ENCODE data around the gene CSTPP1. TPM values are rescaled to one million over a fixed set of nuclear protein-coding genes. Genes with fewer than 3 reads are reported as not detected.

The CSTPP1 gene
- total and polyA plus RNA-seq, 5 donors from 2014 or later, result 15.1 to 18.3 (median 15.5) TPM

DNA sequence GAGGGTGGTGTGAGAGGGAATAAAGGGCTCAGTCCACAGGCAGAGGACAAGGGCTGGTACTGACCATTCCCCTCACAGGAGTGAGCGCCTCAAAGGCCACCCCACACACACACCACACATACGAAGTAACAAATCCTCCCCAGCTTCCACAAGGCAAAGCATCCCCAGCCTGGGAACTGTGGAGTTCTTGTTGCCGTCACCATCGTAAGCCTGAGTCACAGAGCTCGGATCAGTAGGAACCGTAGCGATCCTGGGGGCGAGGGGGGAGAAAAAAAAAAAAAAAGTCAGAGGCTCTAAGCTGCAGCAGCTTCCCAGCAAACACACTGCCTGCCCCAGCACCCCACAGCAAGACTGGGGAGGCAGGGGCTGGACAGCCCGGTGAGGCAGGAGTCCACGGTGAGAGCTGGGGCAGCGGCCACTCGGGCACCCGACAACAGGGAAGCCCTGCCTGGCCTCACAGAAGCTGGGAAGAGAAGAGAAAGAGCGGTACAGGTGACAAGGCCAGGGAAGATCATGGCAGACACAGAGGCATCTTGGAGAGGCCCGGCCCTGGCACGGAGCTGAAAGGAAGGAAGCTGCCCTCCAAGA is 228.8 kb downstream of the CSTPP1 start:
- Histone ChIP-seq H3K27me3 (ENCODE audit: control insufficient read depth, insufficient read depth, low read length) (no peaks in the 10 kb centered on the region), H3K9me3 (ENCODE audit: control insufficient read depth in 2 of 2, low read length in 2 of 2) (no peaks in the 10 kb centered on the region), H3K4me3 (ENCODE audit: low read depth, low read length) (no peak overlapping the region), H3K36me3 (ENCODE audit: control insufficient read depth, insufficient read depth, low read length) (peaks cover 63% of the 10 kb centered on the region), H3K4me1 (ENCODE audit: control insufficient read depth, insufficient read depth, low read length, poor library complexity, severe bottlenecking) (no peaks in the 10 kb centered on the region), H3K27ac (ENCODE audit: insufficient read depth, low read length, poor library complexity, severe bottlenecking) (no peak overlapping the region)
- DNase-seq (no peak), ATAC-seq (ENCODE audit: low read depth in 2 of 2) (no peak)
- H3K4me3 Mint-ChIP-seq, result no peak overlapping the region
- no peaks in the 10 kb centered on the region for H3K27me3 Mint-ChIP-seq
- no peak overlapping the region for H3K27ac Mint-ChIP-seq
- H3K4me1 Mint-ChIP-seq, result peaks cover 0 to 2% (median 0%) of the 10 kb centered on the region in 4 donors
- peaks cover 12% of the 10 kb centered on the region for H3K36me3 Mint-ChIP-seq
- H3K9me3 Mint-ChIP-seq, result no peaks in the 10 kb centered on the region

DNA sequence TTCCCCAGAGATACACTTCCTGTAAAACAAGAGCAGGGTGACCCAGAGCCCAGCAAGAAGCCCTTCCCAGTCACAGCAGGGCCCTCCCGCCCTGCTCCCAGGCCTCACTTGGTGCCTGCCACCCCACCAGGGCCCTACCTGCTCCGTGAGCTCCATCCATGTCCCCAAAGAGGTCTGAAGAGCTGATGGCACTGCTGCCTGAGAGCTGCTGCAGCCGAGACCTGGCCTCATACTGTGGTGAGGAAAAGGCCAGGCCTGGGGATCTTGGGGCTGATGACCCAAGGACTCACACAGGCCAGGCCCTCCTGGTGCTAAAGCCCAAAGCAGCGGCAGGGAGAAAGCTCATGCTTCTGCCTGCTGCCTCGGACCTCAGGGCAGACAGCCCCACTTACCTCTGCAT is 229.8 kb downstream of the CSTPP1 start:
- H3K27ac Mint-ChIP-seq, result no peak overlapping the region
- peaks cover 14% of the 10 kb centered on the region for H3K36me3 Mint-ChIP-seq
- peaks cover 0 to under 1% (median 0%) of the 10 kb centered on the region in 7 donors for H3K9me3 Mint-ChIP-seq
- H3K4me1 Mint-ChIP-seq, result peaks cover 0 to 9% (median 2%) of the 10 kb centered on the region in 4 donors
- DNase-seq (no peak), ATAC-seq (ENCODE audit: low read depth in 2 of 2) (no peak)
- Histone ChIP-seq H3K9me3 (ENCODE audit: control insufficient read depth in 2 of 2, low read length in 2 of 2) (no peaks in the 10 kb centered on the region), H3K27me3 (ENCODE audit: control insufficient read depth, insufficient read depth, low read length) (no peaks in the 10 kb centered on the region), H3K27ac (ENCODE audit: insufficient read depth, low read length, poor library complexity, severe bottlenecking) (no peak overlapping the region), H3K4me3 (ENCODE audit: low read depth, low read length) (no peak overlapping the region), H3K36me3 (ENCODE audit: control insufficient read depth, insufficient read depth, low read length) (peaks cover 71% of the 10 kb centered on the region), H3K4me1 (ENCODE audit: control insufficient read depth, insufficient read depth, low read length, poor library complexity, severe bottlenecking) (no peaks in the 10 kb centered on the region)
- H3K4me3 Mint-ChIP-seq, result peak overlapping the region in 1 of 4 donors; percentile 7
- H3K27me3 Mint-ChIP-seq, result no peaks in the 10 kb centered on the region

DNA sequence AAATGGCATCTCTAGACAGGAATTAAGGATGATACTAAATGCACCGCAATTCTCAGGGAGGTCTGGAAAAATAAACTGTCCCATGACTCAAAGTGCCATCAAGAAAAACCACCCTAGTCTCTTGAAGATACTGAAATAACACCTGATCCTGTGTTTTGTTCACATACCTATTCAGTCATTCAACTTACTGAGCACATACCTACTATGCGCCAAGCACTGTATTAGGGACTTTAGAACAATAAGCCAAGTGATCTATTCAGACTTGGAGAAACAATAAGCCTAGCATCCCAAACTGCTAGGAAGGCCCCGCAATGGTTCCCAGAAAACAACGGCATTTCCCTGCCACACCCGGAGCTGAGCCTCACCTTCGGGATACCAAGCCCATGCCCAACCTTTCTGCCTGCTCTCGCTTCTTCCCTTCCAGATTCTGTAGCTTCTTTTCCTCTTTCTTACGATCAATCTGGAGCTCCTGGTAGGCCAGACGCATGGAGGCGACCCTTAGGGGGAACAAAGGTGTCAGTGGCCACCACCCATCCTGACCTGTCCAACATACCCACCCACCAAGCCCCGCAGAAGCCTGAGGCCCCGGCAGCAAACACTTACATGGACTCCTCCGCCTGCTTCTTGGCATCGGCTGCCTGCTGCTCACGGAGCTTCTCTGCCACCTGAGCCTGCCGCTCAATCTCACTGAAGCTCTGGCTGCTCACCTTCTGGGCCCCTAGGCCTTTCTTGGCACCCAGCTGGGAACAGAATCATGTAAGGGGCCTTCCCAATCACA is 234.7 kb downstream of the CSTPP1 start:
- H3K4me3 ChIP-seq (ENCODE audit: low read depth, low read length), result no peak overlapping the region
- Mint-ChIP-seq H3K27me3 (no peaks in the 10 kb centered on the region), H3K27ac (no peak overlapping the region), H3K4me3 (no peak overlapping the region), H3K4me1 (peaks cover 4 to 43% (median 19%) of the 10 kb centered on the region in 4 donors), H3K9me3 (peaks cover 0 to 2% (median 0%) of the 10 kb centered on the region in 7 donors), H3K36me3 (peaks cover 24% of the 10 kb centered on the region)
- no peaks in the 10 kb centered on the region for H3K27me3 ChIP-seq (ENCODE audit: control insufficient read depth, insufficient read depth, low read length)
- no peaks in the 10 kb centered on the region for H3K9me3 ChIP-seq (ENCODE audit: control insufficient read depth in 2 of 2, low read length in 2 of 2)
- ATAC-seq (ENCODE audit: low read depth in 2 of 2) (no peak), DNase-seq (no peak)
- H3K27ac ChIP-seq (ENCODE audit: insufficient read depth, low read length, poor library complexity, severe bottlenecking), result no peak overlapping the region
- peaks cover 76% of the 10 kb centered on the region for H3K36me3 ChIP-seq (ENCODE audit: control insufficient read depth, insufficient read depth, low read length)
- peaks cover 33% of the 10 kb centered on the region for H3K4me1 ChIP-seq (ENCODE audit: control insufficient read depth, insufficient read depth, low read length, poor library complexity, severe bottlenecking)

DNA sequence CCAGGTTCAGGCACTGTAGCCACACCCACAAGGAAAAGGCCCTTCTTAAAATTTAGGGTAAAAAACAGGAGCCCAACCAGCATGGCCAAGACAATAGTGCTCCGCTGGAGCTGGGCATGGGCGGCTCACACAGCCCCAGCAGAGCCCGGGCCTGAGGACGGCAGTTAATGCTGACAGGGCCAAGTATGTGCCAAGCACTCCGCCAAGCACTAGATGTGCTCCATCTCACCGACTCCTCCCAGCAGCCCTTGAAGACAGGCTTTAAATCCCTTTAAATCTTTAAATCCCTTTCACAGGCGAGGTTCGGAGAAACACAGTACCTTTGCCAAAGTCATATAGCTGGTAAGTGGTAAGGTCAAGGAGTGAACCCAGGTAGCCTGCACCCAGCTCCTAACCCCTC is 235.3 kb downstream of the CSTPP1 start:
- no peaks in the 10 kb centered on the region for H3K27me3 ChIP-seq (ENCODE audit: control insufficient read depth, insufficient read depth, low read length)
- Mint-ChIP-seq H3K4me3 (no peak overlapping the region), H3K4me1 (peaks cover 4 to 46% (median 19%) of the 10 kb centered on the region in 4 donors), H3K27me3 (no peaks in the 10 kb centered on the region), H3K36me3 (peaks cover 24% of the 10 kb centered on the region), H3K27ac (no peak overlapping the region), H3K9me3 (peaks cover 0 to 2% (median 0%) of the 10 kb centered on the region in 7 donors)
- no peak overlapping the region for H3K27ac ChIP-seq (ENCODE audit: insufficient read depth, low read length, poor library complexity, severe bottlenecking)
- H3K9me3 ChIP-seq (ENCODE audit: control insufficient read depth in 2 of 2, low read length in 2 of 2), result no peaks in the 10 kb centered on the region
- DNase-seq (no peak), ATAC-seq (ENCODE audit: low read depth in 2 of 2) (no peak)
- peaks cover 70% of the 10 kb centered on the region for H3K36me3 ChIP-seq (ENCODE audit: control insufficient read depth, insufficient read depth, low read length)
- peaks cover 34% of the 10 kb centered on the region for H3K4me1 ChIP-seq (ENCODE audit: control insufficient read depth, insufficient read depth, low read length, poor library complexity, severe bottlenecking)
- H3K4me3 ChIP-seq (ENCODE audit: low read depth, low read length), result no peak overlapping the region

DNA sequence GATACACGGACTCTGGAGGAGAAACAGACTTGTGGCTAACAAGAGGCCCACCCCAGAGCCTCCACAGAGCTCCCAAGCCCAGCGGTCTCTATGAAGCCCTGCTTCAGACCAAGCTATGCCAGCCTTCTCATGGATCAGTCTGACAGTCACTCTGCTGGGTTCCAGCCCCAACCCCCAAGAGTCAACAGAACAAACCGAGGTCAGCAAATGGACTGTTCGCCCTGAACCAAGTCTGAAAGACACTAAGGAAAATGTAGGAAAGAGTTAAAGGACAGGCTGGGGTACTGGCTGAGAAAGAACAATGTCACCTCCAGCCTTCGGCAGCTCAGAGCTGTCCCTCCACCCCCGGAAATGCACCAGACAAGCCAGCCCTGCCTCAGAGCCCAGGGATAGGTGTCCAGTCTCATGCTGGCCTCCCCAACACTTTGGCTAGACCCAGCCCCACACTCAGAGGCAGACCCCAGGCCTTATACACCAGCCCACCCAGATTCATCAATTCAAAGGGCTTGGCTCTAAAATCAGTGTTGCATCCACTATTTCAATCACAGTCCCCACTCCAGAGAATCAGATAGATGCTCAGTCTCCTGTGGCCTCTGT is 236.3 kb downstream of the CSTPP1 start:
- H3K27me3 ChIP-seq (ENCODE audit: control insufficient read depth, insufficient read depth, low read length), result no peaks in the 10 kb centered on the region
- H3K9me3 Mint-ChIP-seq, result peaks cover 0 to 2% (median 0%) of the 10 kb centered on the region in 7 donors
- peaks cover 4 to 53% (median 23%) of the 10 kb centered on the region in 4 donors for H3K4me1 Mint-ChIP-seq
- H3K36me3 ChIP-seq (ENCODE audit: control insufficient read depth, insufficient read depth, low read length), result peaks cover 61% of the 10 kb centered on the region
- no peak overlapping the region for H3K27ac ChIP-seq (ENCODE audit: insufficient read depth, low read length, poor library complexity, severe bottlenecking)
- no peak overlapping the region for H3K4me3 ChIP-seq (ENCODE audit: low read depth, low read length)
- H3K4me1 ChIP-seq (ENCODE audit: control insufficient read depth, insufficient read depth, low read length, poor library complexity, severe bottlenecking), result peaks cover 43% of the 10 kb centered on the region
- DNase-seq, result no peak
- no peaks in the 10 kb centered on the region for H3K9me3 ChIP-seq (ENCODE audit: control insufficient read depth in 2 of 2, low read length in 2 of 2)
- H3K27me3 Mint-ChIP-seq, result peaks cover 5% of the 10 kb centered on the region
- no peak for ATAC-seq (ENCODE audit: low read depth in 2 of 2)
- peaks cover 20% of the 10 kb centered on the region for H3K36me3 Mint-ChIP-seq
- no peak overlapping the region for H3K27ac Mint-ChIP-seq
- peak overlapping the region in 3 of 4 donors; percentile 50 to 87 (median 76) for H3K4me3 Mint-ChIP-seq

DNA sequence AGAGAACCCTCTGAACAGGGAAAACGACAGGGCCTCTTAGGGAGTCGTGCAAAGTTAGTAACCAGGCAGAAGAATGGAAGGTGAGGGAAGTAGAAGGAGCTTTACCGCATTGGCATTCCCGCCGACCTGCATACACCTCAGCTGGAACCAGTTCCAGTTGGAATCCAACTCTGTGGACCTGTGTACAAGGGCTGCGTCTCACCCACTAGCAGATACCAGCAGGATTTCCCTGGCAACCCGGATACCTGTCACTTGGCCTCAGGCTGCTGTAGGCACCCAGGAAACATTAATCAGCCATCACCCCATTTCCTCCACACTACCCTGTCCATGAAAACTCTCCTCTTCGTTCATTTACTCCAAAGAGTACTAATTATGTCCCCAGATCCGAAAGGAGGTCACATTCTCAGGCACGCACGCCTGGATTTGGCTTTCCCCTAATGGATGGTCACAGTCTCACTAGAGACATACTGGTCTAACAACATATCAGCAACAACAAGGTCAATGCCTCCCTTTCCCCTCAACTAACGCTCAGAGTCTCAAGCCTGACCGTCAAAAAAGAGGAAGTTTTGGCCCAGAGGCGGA is 239.3 kb downstream of the CSTPP1 start:
- Mint-ChIP-seq H3K9me3 (peaks cover 0 to 2% (median 0%) of the 10 kb centered on the region in 7 donors), H3K27me3 (peaks cover 5% of the 10 kb centered on the region), H3K36me3 (peaks cover 17% of the 10 kb centered on the region), H3K4me1 (peaks cover 4 to 57% (median 24%) of the 10 kb centered on the region in 4 donors), H3K27ac (peak overlapping the region; percentile 97 to 98 (median 97)), H3K4me3 (peak overlapping the region; percentile 97 to 99 (median 99))
- Histone ChIP-seq H3K4me3 (ENCODE audit: low read depth, low read length) (peak overlapping the region; percentile 94), H3K36me3 (ENCODE audit: control insufficient read depth, insufficient read depth, low read length) (peaks cover 35% of the 10 kb centered on the region), H3K27ac (ENCODE audit: insufficient read depth, low read length, poor library complexity, severe bottlenecking) (peak overlapping the region; percentile 93), H3K27me3 (ENCODE audit: control insufficient read depth, insufficient read depth, low read length) (no peaks in the 10 kb centered on the region), H3K4me1 (ENCODE audit: control insufficient read depth, insufficient read depth, low read length, poor library complexity, severe bottlenecking) (peaks cover 48% of the 10 kb centered on the region), H3K9me3 (ENCODE audit: control insufficient read depth in 2 of 2, low read length in 2 of 2) (no peaks in the 10 kb centered on the region)
- DNase-seq (no peak), ATAC-seq (ENCODE audit: low read depth in 2 of 2) (no peak)

DNA sequence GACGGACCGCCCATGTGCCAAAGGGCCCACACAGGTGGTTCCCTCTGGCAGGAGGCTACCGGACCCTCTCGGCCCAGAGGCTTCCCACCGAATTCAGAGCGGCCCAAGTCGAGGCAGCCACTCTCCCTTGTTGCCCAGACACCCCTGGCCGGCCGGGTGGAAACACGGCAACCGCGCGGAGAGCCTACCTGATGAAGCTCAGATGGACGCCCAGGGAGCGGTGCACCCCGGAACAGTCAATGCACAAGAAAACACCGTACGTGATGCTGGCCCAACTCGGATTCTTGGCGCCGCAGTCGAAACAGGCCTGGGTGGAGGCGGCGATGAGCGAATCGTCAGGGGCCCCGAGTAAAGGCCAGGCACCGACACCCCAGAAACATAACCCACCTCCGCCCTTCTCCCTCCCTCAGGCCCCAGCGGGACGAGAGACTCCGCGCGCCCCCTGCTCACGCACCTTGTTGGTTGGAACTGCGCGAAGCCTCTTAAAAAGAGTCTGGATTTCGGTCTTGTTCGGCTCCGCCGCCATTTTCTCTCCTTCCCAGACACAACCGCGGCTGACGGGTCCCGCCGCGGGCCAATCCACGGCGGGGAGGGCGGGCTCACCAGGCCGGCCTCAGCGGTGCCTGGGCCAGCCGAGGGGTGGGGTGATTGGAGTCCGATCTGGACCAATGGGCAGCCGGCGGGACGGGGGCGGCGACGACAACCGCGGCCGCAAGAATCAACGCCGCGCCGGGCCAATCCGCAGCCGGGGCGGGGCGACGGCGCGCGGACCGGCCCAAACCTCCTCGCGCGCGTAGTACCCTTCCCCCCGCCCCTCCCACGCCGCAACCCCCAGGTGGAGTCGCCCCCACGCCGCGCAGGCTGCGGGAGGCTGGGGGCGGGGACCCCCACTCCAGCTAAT is 240.0 kb downstream of the CSTPP1 start, which contains the start of gene ARFGAP2:
Gene ARFGAP2 (minus strand): TSS at position 552 of the 901 bp plus-strand sequence. CDS start 26 bp downstream, at position 526.
- Mint-ChIP-seq H3K36me3 (peaks cover 13% of the 10 kb centered on the region), H3K4me3 (peak within 1 kb of the TSS; percentile 97 to 99 (median 99)), H3K27me3 (peaks cover 5% of the 10 kb centered on the region), H3K27ac (peak within 1 kb of the TSS; percentile 97 to 100 (median 99)), H3K4me1 (peaks cover 4 to 51% (median 22%) of the 10 kb centered on the region in 4 donors), H3K9me3 (no peaks in the 10 kb centered on the region)
- DNase-seq (peak; percentile 94 to 99 (median 96)), ATAC-seq (ENCODE audit: low read depth in 2 of 2) (peak; percentile 94 to 95)
- H3K27me3 ChIP-seq (ENCODE audit: control insufficient read depth, insufficient read depth, low read length), result no peaks in the 10 kb centered on the region
- H3K4me3 ChIP-seq (ENCODE audit: low read depth, low read length), result peak within 1 kb of the TSS; percentile 94
- H3K9me3 ChIP-seq (ENCODE audit: control insufficient read depth in 2 of 2, low read length in 2 of 2), result no peaks in the 10 kb centered on the region
- H3K27ac ChIP-seq (ENCODE audit: insufficient read depth, low read length, poor library complexity, severe bottlenecking), result peak within 1 kb of the TSS; percentile 93
- peaks cover 28% of the 10 kb centered on the region for H3K36me3 ChIP-seq (ENCODE audit: control insufficient read depth, insufficient read depth, low read length)
- H3K4me1 ChIP-seq (ENCODE audit: control insufficient read depth, insufficient read depth, low read length, poor library complexity, severe bottlenecking), result peaks cover 48% of the 10 kb centered on the region
